ENCODE data around the gene CTDSPL. TPM values are rescaled to one million over a fixed set of nuclear protein-coding genes. Genes with fewer than 3 reads are reported as not detected.

Gene CTDSPL
- total and polyA plus RNA-seq, 2 experiments from 2014 or later: 29.2 to 33.7 TPM

DNA sequence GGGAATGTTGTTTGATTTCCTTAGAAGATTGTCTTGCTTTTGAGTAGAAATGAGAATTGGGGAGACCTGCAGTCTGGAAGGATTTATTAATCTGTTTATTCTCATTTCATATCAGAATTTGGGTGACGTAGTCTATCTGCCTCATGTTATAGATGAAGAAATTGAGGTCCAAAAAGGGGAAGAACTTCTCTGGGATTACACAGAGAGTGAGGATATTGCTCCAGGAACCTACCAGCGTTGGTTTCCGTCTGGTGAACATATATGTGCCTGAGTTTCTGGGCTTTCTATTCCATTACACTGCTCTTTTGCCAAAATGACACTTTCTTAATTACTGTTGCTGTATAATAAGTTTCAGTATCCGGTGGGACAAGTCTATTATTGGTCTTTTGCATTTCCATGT lies 51.8 kb downstream of the CTDSPL start:
- no peaks in the 10 kb centered on the region for H4K20me1 ChIP-seq (ENCODE audit: insufficient read depth, poor library complexity, severe bottlenecking)
- H3K9me3 ChIP-seq (ENCODE audit: low read depth): no peaks in the 10 kb centered on the region
- no peak overlapping the region for H2AFZ ChIP-seq
- H3K9me2 ChIP-seq (replicated peaks; ENCODE audit: insufficient read depth): no peaks in the 10 kb centered on the region
- TF ChIP-seq, protein P1, sequence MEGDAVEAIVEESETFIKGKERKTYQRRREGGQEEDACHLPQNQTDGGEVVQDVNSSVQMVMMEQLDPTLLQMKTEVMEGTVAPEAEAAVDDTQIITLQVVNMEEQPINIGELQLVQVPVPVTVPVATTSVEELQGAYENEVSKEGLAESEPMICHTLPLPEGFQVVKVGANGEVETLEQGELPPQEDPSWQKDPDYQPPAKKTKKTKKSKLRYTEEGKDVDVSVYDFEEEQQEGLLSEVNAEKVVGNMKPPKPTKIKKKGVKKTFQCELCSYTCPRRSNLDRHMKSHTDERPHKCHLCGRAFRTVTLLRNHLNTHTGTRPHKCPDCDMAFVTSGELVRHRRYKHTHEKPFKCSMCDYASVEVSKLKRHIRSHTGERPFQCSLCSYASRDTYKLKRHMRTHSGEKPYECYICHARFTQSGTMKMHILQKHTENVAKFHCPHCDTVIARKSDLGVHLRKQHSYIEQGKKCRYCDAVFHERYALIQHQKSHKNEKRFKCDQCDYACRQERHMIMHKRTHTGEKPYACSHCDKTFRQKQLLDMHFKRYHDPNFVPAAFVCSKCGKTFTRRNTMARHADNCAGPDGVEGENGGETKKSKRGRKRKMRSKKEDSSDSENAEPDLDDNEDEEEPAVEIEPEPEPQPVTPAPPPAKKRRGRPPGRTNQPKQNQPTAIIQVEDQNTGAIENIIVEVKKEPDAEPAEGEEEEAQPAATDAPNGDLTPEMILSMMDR (IDR thresholded peaks at IDR 0.05; ENCODE audit: poor library complexity): no peak
- TF ChIP-seq EZH2phosphoT487 (IDR thresholded peaks at IDR 0.05; ENCODE audit: low read depth, severe bottlenecking, unreplicated experiment) (no peak), EZH2 (IDR thresholded peaks at IDR 0.05; ENCODE audit: borderline replicate concordance) (no peak)
- 95% methylated on average over 4 of the region's 4 CpGs for WGBS (ENCODE audit: low lambda C conversion rate, missing lambda C conversion rate)
- no peak overlapping the region for H3K4me2 ChIP-seq
- H3K4me1 ChIP-seq (ENCODE audit: insufficient read depth): peaks cover 6% of the 10 kb centered on the region
- no peak for DNase-seq (ENCODE audit: low spot score)
- no peak overlapping the region for H3K27ac ChIP-seq
- H3K27me3 ChIP-seq: no peaks in the 10 kb centered on the region
- peaks cover 72% of the 10 kb centered on the region for H3K79me2 ChIP-seq
- no peak overlapping the region for H3K4me3 ChIP-seq
- no peaks in the 10 kb centered on the region for H3K36me3 ChIP-seq (replicated peaks; ENCODE audit: insufficient read depth, low read depth)

DNA sequence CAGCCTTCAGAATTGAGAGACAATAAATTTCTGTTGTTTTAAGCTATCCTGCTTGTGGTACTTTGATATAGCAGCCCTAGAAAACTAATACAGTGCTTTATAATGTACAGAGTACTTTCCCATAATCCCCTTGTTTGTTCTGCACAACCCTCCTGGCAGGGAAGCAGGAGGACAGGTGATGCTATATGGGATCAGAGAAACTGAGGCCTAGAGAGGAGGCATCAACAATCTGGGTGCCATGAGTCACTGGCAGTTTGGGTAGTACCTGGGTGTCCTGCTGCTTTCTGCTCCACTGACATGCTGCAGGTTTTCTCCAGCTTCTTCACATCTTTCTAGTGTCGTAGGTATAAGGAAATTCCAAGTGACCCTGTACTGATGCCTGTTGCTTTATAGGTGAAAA lies 55.0 kb downstream of the CTDSPL start:
- TF ChIP-seq, protein P1 (IDR thresholded peaks at IDR 0.05; ENCODE audit: poor library complexity): no peak
- TF ChIP-seq EZH2 (IDR thresholded peaks at IDR 0.05; ENCODE audit: borderline replicate concordance) (no peak), EZH2phosphoT487 (IDR thresholded peaks at IDR 0.05; ENCODE audit: low read depth, severe bottlenecking, unreplicated experiment) (no peak)
- Histone ChIP-seq H3K79me2 (peaks cover 69% of the 10 kb centered on the region), H4K20me1 (ENCODE audit: insufficient read depth, poor library complexity, severe bottlenecking) (no peaks in the 10 kb centered on the region), H3K4me2 (no peak overlapping the region), H2AFZ (no peak overlapping the region), H3K36me3 (replicated peaks; ENCODE audit: insufficient read depth, low read depth) (no peaks in the 10 kb centered on the region), H3K4me1 (ENCODE audit: insufficient read depth) (peaks cover 15% of the 10 kb centered on the region), H3K9me3 (ENCODE audit: low read depth) (no peaks in the 10 kb centered on the region), H3K27ac (no peak overlapping the region), H3K4me3 (no peak overlapping the region), H3K9me2 (replicated peaks; ENCODE audit: insufficient read depth) (no peaks in the 10 kb centered on the region), H3K27me3 (no peaks in the 10 kb centered on the region)
- WGBS (ENCODE audit: low lambda C conversion rate, missing lambda C conversion rate): 95% methylated on average over 1 of the region's 1 CpG
- no peak for DNase-seq (ENCODE audit: low spot score)

- H3K27ac ChIP-seq: no peak overlapping the region
- no peaks in the 10 kb centered on the region for H3K36me3 ChIP-seq (replicated peaks; ENCODE audit: insufficient read depth, low read depth)
- peaks cover 21% of the 10 kb centered on the region for H3K4me1 ChIP-seq (ENCODE audit: insufficient read depth)
- no peak overlapping the region for H3K4me3 ChIP-seq
- H3K4me2 ChIP-seq: no peak overlapping the region
- no peaks in the 10 kb centered on the region for H3K9me2 ChIP-seq (replicated peaks; ENCODE audit: insufficient read depth)
- no peak for TF ChIP-seq EZH2phosphoT487 (IDR thresholded peaks at IDR 0.05; ENCODE audit: low read depth, severe bottlenecking, unreplicated experiment)
- TF ChIP-seq, protein P1 (IDR thresholded peaks at IDR 0.05; ENCODE audit: poor library complexity): no peak
- no peak for TF ChIP-seq EZH2 (IDR thresholded peaks at IDR 0.05; ENCODE audit: borderline replicate concordance)
- H2AFZ ChIP-seq: no peak overlapping the region
- no peaks in the 10 kb centered on the region for H3K9me3 ChIP-seq (ENCODE audit: low read depth)
- H3K27me3 ChIP-seq: no peaks in the 10 kb centered on the region
- DNase-seq (ENCODE audit: low spot score): no peak
- no peaks in the 10 kb centered on the region for H4K20me1 ChIP-seq (ENCODE audit: insufficient read depth, poor library complexity, severe bottlenecking)
- H3K79me2 ChIP-seq: peaks cover 61% of the 10 kb centered on the region
- 72% methylated on average over 1 of the region's 1 CpG for WGBS (ENCODE audit: low lambda C conversion rate, missing lambda C conversion rate)
These were observed 56.9 kb downstream of the CTDSPL start for GRCh38 chr3:37918627-37919026.
